K562 (cell line): Measurements from ENCODE around the gene AVPI1. TPM values are rescaled to one million over a fixed set of nuclear protein-coding genes. Genes with fewer than 3 reads are reported as not detected.
A peak's percentile ranks its signal among the peaks of the same experiment; 100 is the strongest.

Experiments used
- CC2D1A ChIP-seq: fragments of 450-650 bp; IDR thresholded peaks from 2 replicates; pipeline ENCODE4 v1.6.1; 2017; ENCODE audit warnings: mild to moderate bottlenecking
- CEBPB ChIP-seq: fragments of 450-650 bp; IDR thresholded peaks from 2 replicates; pipeline ENCODE4 v1.6.1; 2016; ENCODE audit warnings: missing genetic modification characterization, missing compliant biosample characterization
- GATA2 ChIP-seq: sonication (generic); formaldehyde crosslinking; IDR thresholded peaks from 2 replicates; pipeline ENCODE4 v1.4.0; 2020; ENCODE audit warnings: mild to moderate bottlenecking, missing genetic modification reagents
- MBD1 ChIP-seq: fragments of 250-450 bp; sonication (Bioruptor Pico); IDR thresholded peaks from 2 replicates; pipeline ENCODE4 v1.8.0; 2022; ENCODE audit warnings: inconsistent platforms
- MEIS2 ChIP-seq: fragments of 450-650 bp; IDR thresholded peaks from 2 replicates; pipeline ENCODE4 v1.6.1; 2014; ENCODE audit warnings: mild to moderate bottlenecking; ENCODE audit not compliant: partially characterized antibody
- PYGO2 ChIP-seq: fragments of 450-650 bp; IDR thresholded peaks from 2 replicates; pipeline ENCODE4 v1.6.1; 2016; ENCODE audit warnings: mild to moderate bottlenecking, missing genetic modification characterization, moderate library complexity, missing compliant biosample characterization
- TOE1 ChIP-seq, 2 experiments: fragments of 450-650 bp in 1 of 2; sonication (generic) in 1 of 2; formaldehyde crosslinking in 1 of 2; IDR thresholded peaks; 2 replicates each; pipeline versions ENCODE4 v1.7.1 to v1.8.0; 2016 to 2022; ENCODE audit warnings: borderline replicate concordance in 2 of 2, mild to moderate bottlenecking in 2 of 2, antibody characterized with exemption in 1 of 2, inconsistent platforms in 1 of 2, low read depth in 1 of 2, missing genetic modification reagents in 1 of 2, moderate library complexity in 1 of 2
- ZFP91 ChIP-seq: sonication (generic); formaldehyde crosslinking; IDR thresholded peaks from 2 replicates; pipeline ENCODE4 v1.8.0; 2022; ENCODE audit warnings: mild to moderate bottlenecking, missing genetic modification reagents
- polyA plus RNA-seq, 8 experiments: library from polyadenylated mRNA; depleted of rRNA in 4 of 8; stranded (reverse) in 5 of 8; unstranded in 3 of 8; fragments of >200 nt; fragmentation: Nextera tagmentation in 2 of 8; fragmentation: Illumina TruSeq in 1 of 8; extraction: Ambion mirVana in 2 of 8; extraction: Trizol in 1 of 8; gene quantifications; 2 replicates each; pipeline versions ENCODE4 v1.2.1 to v1.2.3, GENCODE V29; 2011 to 2014; ENCODE audit warnings: inconsistent platforms in 1 of 8, missing spikeins in 1 of 8
- total RNA-seq, 7 experiments: library from RNA; depleted of rRNA in 6 of 7; stranded (reverse); fragments of >200 nt in 6 of 7; fragmentation: Illumina TruSeq in 2 of 7; extraction: Trizol in 2 of 7; gene quantifications; 2 replicates each; pipeline versions ENCODE4 v1.2.1 to v1.2.3, GENCODE V29; 2011 to 2021; ENCODE audit warnings: low replicate concordance in 1 of 7
- TF ChIP-seq, protein P1 (sequence below), 2 experiments: fragments of 450-650 bp; IDR thresholded peaks; 2 replicates each; pipeline ENCODE4 v1.6.1; 2016; ENCODE audit warnings: mild to moderate bottlenecking in 2 of 2, borderline replicate concordance in 1 of 2, low read depth in 1 of 2, moderate library complexity in 1 of 2
- TF ChIP-seq, protein P2 (sequence below), 2 experiments: fragments of 250-450 bp in 1 of 2; fragments of 450-650 bp in 1 of 2; sonication (Bioruptor Pico) in 1 of 2; IDR thresholded peaks; 2 replicates each; pipeline versions ENCODE4 v1.6.1 to v1.8.0; 2016 to 2021; ENCODE audit warnings: mild to moderate bottlenecking in 2 of 2, moderate library complexity in 2 of 2, missing compliant biosample characterization in 1 of 2, missing genetic modification characterization in 1 of 2
- TF ChIP-seq, protein P3 (sequence below): fragments of 250-450 bp; sonication (Bioruptor Pico); IDR thresholded peaks from 2 replicates; pipeline ENCODE4 v1.6.1; 2021; ENCODE audit warnings: mild to moderate bottlenecking

AVPI1 gene
- total and polyA plus RNA-seq, 9 of the 15 experiments (the other 6 are each of a cell fraction or from before 2014, with no cell fraction given) = 0.90 to 10.4 (median 7.4) TPM

DNA sequence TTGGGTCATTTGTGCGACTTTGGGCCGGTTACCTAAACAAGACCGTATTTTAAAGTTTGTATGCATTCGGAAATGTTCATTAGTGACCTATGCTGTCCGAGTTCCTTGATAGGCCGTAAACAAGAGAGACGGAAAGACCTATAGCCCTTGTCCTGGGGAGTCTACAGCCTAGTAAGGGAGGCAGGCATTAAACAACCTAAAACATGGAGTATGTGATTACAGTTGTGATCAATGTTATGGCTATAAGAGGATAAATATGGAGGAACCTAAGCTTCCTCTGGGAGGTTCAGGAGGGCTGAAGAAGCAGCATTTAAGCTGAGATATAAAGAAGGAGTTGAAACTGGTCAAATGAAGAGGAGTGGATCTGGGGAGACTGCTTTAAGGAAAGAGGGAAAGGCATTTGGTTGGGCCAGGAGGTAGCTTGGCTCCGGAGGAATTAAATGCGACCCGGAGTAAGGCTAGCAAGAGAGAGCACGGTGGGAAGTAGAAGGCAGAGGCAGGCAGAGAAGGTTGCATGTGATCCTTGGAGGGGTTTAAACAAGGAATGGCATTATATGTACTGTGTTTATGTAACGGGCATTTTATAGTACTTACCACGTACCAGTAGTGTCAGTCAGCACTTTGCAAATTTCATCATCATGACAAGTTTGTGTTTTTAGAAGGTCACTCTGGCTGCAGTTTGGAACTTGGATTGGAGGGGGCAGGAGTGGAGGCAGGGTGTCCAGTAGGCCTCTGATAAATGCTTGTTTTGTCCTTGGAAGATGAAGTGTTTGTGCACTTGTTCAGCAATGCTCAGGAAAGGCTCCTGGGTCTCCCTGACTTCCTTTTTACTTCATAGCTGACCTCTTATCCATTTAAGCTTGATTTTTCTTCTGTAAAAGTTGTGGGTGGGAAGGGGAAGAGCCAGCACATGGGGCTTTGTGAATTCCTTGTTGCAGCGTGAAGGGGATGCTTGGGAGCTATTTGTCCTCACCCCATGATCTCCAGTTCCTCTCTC, 1.0 kb upstream of the AVPI1 start (continued):
- TF ChIP-seq MBD1 (CRISPR knock-in tag) = no peak
- no peak for TF ChIP-seq GATA2 (CRISPR knock-in tag)
- TF ChIP-seq MEIS2 = peak; percentile 43
- TF ChIP-seq CC2D1A = no peak
- TF ChIP-seq, protein P1, sequence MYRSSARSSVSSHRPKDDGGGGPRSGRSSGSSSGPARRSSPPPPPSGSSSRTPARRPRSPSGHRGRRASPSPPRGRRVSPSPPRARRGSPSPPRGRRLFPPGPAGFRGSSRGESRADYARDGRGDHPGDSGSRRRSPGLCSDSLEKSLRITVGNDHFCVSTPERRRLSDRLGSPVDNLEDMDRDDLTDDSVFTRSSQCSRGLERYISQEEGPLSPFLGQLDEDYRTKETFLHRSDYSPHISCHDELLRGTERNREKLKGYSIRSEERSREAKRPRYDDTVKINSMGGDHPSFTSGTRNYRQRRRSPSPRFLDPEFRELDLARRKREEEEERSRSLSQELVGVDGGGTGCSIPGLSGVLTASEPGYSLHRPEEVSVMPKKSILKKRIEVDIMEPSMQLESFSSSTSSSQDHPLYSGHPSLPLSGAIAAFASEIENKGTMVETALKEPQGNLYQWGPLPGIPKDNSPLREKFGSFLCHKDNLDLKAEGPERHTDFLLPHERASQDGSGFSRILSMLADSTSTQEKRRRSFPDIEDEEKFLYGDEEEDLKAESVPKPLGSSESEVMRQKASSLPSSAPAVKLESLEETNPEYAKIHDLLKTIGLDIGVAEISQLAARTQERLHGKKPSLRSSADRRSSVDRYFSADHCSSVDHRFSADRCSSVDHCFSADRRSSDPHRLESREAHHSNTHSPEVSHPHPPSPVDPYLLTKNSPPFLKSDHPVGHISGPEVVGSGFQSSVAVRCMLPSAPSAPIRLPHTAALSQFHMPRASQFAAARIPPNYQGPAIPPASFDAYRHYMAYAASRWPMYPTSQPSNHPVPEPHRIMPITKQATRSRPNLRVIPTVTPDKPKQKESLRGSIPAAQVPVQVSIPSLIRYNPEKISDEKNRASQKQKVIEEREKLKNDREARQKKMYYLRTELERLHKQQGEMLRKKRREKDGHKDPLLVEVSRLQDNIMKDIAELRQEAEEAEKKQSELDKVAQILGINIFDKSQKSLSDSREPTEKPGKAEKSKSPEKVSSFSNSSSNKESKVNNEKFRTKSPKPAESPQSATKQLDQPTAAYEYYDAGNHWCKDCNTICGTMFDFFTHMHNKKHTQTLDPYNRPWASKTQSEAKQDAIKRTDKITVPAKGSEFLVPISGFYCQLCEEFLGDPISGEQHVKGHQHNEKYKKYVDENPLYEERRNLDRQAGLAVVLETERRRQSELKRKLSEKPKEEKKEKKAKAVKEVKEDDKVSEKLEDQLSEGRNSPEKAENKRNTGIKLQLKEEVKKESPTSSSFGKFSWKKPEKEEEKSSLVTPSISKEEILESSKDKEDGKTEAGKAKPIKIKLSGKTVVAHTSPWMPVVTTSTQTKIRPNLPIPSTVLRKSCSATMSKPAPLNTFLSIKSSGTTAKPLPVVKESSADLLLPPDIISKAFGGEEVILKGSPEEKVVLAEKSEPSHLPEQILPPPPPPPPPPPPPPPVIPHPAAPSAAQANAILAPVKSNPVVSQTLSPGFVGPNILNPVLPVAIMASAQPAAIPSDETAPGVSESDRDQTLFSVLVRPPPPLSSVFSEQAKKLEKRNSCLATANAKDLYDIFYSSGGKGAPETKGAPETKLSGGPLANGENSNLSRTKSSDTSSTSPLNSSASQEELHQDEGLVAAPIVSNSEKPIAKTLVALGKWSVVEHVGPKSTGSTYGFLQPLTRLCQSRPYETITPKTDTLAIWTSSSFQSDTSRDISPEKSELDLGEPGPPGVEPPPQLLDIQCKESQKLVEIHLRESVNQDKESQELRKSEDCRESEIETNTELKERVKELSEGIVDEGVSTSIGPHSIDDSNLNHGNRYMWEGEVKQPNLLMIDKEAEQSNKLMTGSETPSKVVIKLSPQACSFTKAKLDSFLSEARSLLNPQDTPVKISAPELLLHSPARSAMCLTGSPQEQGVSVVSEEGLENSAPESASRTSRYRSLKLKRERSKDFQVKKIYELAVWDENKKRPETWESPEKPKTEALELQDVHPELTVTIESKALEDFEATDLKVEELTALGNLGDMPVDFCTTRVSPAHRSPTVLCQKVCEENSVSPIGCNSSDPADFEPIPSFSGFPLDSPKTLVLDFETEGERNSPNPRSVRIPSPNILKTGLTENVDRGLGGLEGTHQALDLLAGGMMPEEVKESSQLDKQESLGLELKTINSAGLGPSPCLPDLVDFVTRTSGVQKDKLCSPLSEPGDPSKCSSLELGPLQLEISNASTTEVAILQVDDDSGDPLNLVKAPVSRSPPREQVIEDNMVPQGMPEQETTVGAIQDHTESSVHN (IDR thresholded peaks at IDR 0.05; ENCODE audit: borderline replicate concordance in 1 of 2, low read depth in 1 of 2) = no peak
- TF ChIP-seq, protein P2, sequence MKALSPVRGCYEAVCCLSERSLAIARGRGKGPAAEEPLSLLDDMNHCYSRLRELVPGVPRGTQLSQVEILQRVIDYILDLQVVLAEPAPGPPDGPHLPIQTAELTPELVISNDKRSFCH (CRISPR knock-in tag; IDR thresholded peaks at IDR 0.05) = no peak
- TF ChIP-seq, protein P2 (tag; IDR thresholded peaks at IDR 0.05) = peak; percentile 67
- TF ChIP-seq PYGO2 (tag) = no peak
- 0 out of 2 replicates have a peak, but pooled peaks have one; percentile 12 for TF ChIP-seq CEBPB (tag)
- TF ChIP-seq, protein P3, sequence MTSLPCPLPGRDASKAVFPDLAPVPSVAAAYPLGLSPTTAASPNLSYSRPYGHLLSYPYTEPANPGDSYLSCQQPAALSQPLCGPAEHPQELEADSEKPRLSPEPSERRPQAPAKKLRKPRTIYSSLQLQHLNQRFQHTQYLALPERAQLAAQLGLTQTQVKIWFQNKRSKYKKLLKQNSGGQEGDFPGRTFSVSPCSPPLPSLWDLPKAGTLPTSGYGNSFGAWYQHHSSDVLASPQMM (CRISPR knock-in tag) = no peak
- peak; percentile 5; the same call in 1 of the 2 replicates for TF ChIP-seq TOE1 (IDR thresholded peaks at IDR 0.05; ENCODE audit: borderline replicate concordance)
- no peak for TF ChIP-seq TOE1 (CRISPR knock-in tag; IDR thresholded peaks at IDR 0.05; ENCODE audit: borderline replicate concordance, low read depth)
- TF ChIP-seq ZFP91 (CRISPR knock-in tag) = no peak
